ENCODE measurements around the gene UCK1. TPM values are rescaled to one million over a fixed set of nuclear protein-coding genes. Genes with fewer than 3 reads are reported as not detected.

UCK1 gene
- polyA plus RNA-seq, 1 donor (not counting 4 experiments of a cell fraction or from before 2014, with no cell fraction given): 15.4 TPM

DNA sequence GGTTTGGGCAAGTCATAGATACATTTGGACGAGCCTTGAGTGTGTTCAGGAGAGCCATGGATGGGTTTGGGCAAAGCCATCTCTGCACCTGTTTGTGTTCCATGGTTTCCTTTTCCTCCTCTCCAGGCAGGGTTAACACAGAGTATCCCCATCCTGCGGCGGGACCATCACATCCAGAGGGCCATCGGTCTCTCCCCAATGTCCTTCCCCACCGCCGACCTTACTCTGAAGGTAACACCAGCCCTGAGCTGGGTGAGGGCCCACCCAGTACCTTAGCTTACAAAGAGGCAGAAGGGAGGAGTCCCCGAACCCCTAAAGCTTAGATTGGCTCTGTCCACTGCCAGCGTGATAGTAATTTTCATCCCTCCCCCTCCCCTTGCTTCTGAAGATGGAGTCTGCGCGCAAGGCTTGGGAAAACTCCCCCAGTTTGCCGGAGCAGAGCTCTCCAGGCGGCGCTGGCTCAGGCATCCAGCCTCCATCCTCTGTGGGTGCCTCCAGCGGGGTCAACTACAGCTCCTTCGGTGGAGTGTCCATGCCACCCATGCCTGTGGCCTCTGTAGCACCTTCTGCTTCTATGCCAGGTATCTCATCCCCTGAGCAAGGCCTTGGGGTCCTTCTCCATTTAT, 46.4 kb downstream of the UCK1 start:
- Histone ChIP-seq H3K4me3 (ENCODE audit: control insufficient read depth in 2 of 3, extremely low read depth in 1 of 3, insufficient read depth in 2 of 3, low read depth in 1 of 3, low read length in 3 of 3) (no peak overlapping the region), H3K4me2 (ENCODE audit: control insufficient read depth, extremely low read depth, insufficient read depth, low read depth, low read length) (no peak overlapping the region), H3K4me1 (ENCODE audit: control insufficient read depth, extremely low read depth, insufficient read depth, low read length) (peaks cover 4% of the 10 kb centered on the region), H3K9ac (ENCODE audit: control insufficient read depth, extremely low read depth, insufficient read depth, low read length) (no peak overlapping the region), H2AFZ (ENCODE audit: control insufficient read depth, low read length) (no peak overlapping the region), H3K9me1 (ENCODE audit: control insufficient read depth, extremely low read depth, insufficient read depth, low read length) (no peaks in the 10 kb centered on the region), H3K27ac (ENCODE audit: control insufficient read depth, insufficient read depth, low read length) (no peak overlapping the region), H3K36me3 (ENCODE audit: control insufficient read depth in 2 of 2, extremely low read depth in 1 of 2, insufficient read depth in 2 of 2, low read length in 2 of 2) (peaks cover 71 to 72% of the 10 kb centered on the region in 2 experiments), H3K9me3 (ENCODE audit: control insufficient read depth, low read depth, low read length) (no peaks in the 10 kb centered on the region), H3K27me3 (ENCODE audit: control insufficient read depth, extremely low read depth, insufficient read depth, low read length) (no peaks in the 10 kb centered on the region), H3K79me2 (ENCODE audit: control insufficient read depth, insufficient read depth, low read length) (peaks cover 2% of the 10 kb centered on the region), H4K20me1 (ENCODE audit: control insufficient read depth, extremely low read depth, insufficient read depth, low read length) (peaks cover 4% of the 10 kb centered on the region)
- TF ChIP-seq, protein P1, sequence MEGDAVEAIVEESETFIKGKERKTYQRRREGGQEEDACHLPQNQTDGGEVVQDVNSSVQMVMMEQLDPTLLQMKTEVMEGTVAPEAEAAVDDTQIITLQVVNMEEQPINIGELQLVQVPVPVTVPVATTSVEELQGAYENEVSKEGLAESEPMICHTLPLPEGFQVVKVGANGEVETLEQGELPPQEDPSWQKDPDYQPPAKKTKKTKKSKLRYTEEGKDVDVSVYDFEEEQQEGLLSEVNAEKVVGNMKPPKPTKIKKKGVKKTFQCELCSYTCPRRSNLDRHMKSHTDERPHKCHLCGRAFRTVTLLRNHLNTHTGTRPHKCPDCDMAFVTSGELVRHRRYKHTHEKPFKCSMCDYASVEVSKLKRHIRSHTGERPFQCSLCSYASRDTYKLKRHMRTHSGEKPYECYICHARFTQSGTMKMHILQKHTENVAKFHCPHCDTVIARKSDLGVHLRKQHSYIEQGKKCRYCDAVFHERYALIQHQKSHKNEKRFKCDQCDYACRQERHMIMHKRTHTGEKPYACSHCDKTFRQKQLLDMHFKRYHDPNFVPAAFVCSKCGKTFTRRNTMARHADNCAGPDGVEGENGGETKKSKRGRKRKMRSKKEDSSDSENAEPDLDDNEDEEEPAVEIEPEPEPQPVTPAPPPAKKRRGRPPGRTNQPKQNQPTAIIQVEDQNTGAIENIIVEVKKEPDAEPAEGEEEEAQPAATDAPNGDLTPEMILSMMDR (optimal IDR thresholded peaks at IDR 0.05 in 1 of 3, IDR thresholded peaks at IDR 0.05 in 1 of 3, conservative IDR thresholded peaks at IDR 0.05 in 1 of 3; ENCODE audit: extremely low read depth in 1 of 3, insufficient read depth in 2 of 3, low read length in 3 of 3): no peak
- no peak for TF ChIP-seq EZH2 (IDR thresholded peaks at IDR 0.05; ENCODE audit: low read length)
- dilution Hi-C loops (cut with MboI; ENCODE audit: extremely low pct_ligation_motif_present, low sequenced_read_pairs): no loop called here
- FAIRE-seq (no peak), DNase-seq (ENCODE audit: low read depth, low spot score) (no peak)

DNA sequence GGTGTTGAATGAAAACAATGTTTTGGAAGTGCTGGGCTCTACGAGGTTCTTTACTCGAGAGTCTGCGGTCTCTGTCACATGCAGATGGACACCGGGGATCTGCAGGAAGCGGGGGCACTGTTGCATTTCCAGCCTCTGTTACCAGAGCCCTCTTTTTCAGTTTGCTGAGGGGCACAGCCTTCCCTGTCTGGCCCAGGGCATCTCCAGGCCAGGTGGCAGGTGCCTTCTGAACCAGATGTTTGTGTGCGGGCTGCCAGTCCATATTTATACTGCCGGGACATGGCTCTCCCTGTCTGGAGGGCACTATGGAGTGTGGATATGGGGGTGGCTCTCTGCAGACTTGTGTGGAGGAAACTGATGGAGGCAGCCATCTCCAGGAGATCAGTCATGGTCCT, 47.0 kb downstream of the UCK1 start:
- peaks cover 72 to 73% of the 10 kb centered on the region in 2 experiments for H3K36me3 ChIP-seq (ENCODE audit: control insufficient read depth in 2 of 2, extremely low read depth in 1 of 2, insufficient read depth in 2 of 2, low read length in 2 of 2)
- no peaks in the 10 kb centered on the region for H3K9me1 ChIP-seq (ENCODE audit: control insufficient read depth, extremely low read depth, insufficient read depth, low read length)
- no peak for FAIRE-seq
- no peak overlapping the region for H3K4me3 ChIP-seq (ENCODE audit: control insufficient read depth in 2 of 3, extremely low read depth in 1 of 3, insufficient read depth in 2 of 3, low read depth in 1 of 3, low read length in 3 of 3)
- no peak overlapping the region for H3K27ac ChIP-seq (ENCODE audit: control insufficient read depth, insufficient read depth, low read length)
- TF ChIP-seq EZH2 (IDR thresholded peaks at IDR 0.05; ENCODE audit: low read length): no peak
- TF ChIP-seq, protein P1 (optimal IDR thresholded peaks at IDR 0.05 in 1 of 3, IDR thresholded peaks at IDR 0.05 in 1 of 3, conservative IDR thresholded peaks at IDR 0.05 in 1 of 3; ENCODE audit: extremely low read depth in 1 of 3, insufficient read depth in 2 of 3, low read length in 3 of 3): no peak
- no peak overlapping the region for H2AFZ ChIP-seq (ENCODE audit: control insufficient read depth, low read length)
- peaks cover 4% of the 10 kb centered on the region for H4K20me1 ChIP-seq (ENCODE audit: control insufficient read depth, extremely low read depth, insufficient read depth, low read length)
- no peaks in the 10 kb centered on the region for H3K27me3 ChIP-seq (ENCODE audit: control insufficient read depth, extremely low read depth, insufficient read depth, low read length)
- no peak for DNase-seq (ENCODE audit: low read depth, low spot score)
- peaks cover 4% of the 10 kb centered on the region for H3K4me1 ChIP-seq (ENCODE audit: control insufficient read depth, extremely low read depth, insufficient read depth, low read length)
- H3K9ac ChIP-seq (ENCODE audit: control insufficient read depth, extremely low read depth, insufficient read depth, low read length): no peak overlapping the region
- no peaks in the 10 kb centered on the region for H3K9me3 ChIP-seq (ENCODE audit: control insufficient read depth, low read depth, low read length)
- no peak overlapping the region for H3K4me2 ChIP-seq (ENCODE audit: control insufficient read depth, extremely low read depth, insufficient read depth, low read depth, low read length)
- H3K79me2 ChIP-seq (ENCODE audit: control insufficient read depth, insufficient read depth, low read length): peaks cover 4% of the 10 kb centered on the region
- dilution Hi-C loops (cut with MboI; ENCODE audit: extremely low pct_ligation_motif_present, low sequenced_read_pairs): no loop called here

All from keratinocyte (primary cell).